Pulmonary artery endothelial cell (primary cell): ENCODE results near the gene EFEMP2. TPM values are rescaled to one million over a fixed set of nuclear protein-coding genes. Genes with fewer than 3 reads are reported as not detected.
A peak's percentile ranks its signal among the peaks of the same experiment; 100 is the strongest.
"Not testable (repeated sequence)": the region's sequence is repeated elsewhere in the genome, so short reads cannot be mapped to it uniquely, and the experiment has no call there.

Experiments used
- DNase-seq: peaks from one replicate; pipeline ENCODE4 v3.0.0-alpha.2; 2011; ENCODE audit warnings: low read depth, low spot score
- total RNA-seq: library from RNA; depleted of rRNA; stranded (reverse); fragments of >200 nt; gene quantifications from 2 replicates; pipeline ENCODE4 v1.2.3, GENCODE V29; 2014

Gene EFEMP2
- total RNA-seq, 1 donor from 2014 or later, result 32.8 TPM

DNA sequence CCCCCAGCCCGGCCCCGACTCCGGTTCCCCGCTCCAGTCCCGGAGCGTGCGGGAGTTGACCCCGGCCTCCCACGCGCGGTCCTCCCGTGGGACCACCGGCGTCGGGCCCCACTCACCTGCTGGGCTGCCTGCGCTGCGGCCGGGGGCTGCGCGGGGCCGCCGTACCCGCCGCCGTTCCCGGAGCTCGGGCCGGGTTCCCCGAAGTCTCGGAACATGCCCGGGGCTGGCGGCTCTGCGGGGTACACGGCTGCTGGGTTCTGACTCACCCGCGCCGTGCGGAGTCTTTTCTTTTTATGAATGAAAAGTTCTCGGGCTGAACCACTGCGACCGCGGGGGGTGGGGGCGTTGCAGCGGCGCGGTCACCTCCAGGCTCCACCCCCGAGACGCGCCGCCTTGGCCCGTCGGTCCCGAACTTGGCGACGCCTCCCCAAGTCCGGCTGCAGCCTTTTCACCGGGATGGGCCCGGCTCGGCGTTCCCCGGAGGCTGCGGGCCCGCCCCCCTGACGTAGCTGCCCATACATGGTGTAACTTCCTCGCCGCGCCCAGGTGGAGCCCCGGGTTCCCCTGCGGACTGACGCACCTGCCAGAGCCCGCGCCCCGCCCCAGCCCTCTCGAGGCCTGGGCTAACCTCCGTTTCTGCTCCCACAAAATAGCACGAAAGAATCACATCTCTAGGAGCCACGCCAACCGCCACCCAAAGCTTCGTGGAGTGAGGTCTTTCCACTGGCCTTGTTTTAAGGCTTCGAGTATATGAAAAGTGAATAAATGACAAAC lies 27.7 kb upstream of the EFEMP2 start, which contains the start of gene FOSL1:
Gene FOSL1, minus strand, starts transcription at position 264 of the 774 bp plus-strand sequence. Its CDS starts 49 bp downstream, at position 215.
- peak; percentile 84 for DNase-seq

DNA sequence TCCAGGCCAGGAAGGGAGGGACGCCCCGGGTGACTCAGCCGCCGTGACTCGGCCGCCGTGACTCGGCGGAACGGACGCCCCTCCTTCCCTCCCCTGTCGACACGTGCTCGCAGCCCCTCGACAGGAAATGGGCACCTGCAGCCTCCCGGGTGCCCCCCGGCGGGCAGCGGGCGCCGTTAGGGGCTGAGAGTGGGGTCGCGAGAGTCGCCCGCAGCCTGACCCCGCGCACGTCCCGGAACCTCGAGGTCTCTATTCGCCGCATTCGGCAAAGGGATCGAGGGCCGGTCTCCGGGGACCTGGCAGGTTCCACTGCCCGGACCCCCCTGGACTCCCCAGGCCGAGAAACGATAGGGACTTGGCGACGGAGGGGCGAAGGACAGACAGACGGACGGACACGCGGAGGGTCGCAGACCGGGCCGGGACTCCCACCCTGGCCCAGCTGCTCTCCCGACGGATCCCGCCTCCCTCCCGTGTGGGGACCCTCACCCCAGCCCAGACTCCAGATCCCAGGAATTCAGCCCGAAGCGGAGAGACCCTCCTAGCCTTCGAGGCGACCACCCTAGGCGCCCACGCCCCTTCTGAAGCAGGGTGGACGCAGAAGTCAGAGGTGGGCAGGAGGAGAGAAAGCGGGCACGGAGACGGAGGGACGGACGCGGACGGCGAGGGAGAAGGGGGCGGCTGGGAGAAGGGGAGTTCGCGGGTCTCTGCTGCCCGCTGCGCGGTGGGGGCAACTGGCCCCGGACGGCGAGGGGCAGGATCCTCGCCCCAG lies 26.9 kb upstream of the EFEMP2 start:
- no peak for DNase-seq

DNA sequence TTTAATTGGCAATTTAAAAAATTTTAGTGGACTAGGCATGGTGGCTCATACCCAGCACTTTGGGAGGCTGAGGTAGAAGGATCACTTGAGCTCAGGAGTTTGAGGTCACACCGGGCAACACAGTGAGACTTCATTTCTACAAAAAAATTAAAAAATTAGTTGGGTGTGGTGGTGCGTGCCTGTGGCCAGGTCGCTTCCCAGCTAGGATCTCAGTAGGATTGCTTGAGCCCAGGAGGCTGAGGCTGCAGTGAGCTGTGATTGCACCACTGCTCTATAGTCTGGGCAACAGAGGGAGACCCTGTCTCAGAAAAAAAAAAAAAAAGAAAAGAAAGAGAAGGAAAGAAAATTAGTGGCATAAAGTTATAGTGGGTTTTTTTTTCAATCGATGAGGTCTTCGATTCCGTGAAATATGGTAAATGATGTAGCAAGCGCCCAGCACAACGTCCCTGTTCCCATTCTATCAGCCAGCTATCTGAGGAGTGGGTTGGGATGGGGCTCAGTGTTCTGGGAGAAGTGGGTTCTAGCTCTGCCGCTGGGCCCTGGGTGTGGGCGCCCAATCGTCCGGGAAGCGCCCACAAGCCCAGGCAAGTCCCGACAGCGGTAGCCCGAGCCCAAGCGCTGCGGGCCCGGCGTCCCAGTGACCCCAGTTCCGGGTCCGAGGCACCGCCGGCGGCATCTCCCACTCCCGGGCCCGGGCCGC lies 26.2 kb upstream of the EFEMP2 start:
- DNase-seq, result no peak

DNA sequence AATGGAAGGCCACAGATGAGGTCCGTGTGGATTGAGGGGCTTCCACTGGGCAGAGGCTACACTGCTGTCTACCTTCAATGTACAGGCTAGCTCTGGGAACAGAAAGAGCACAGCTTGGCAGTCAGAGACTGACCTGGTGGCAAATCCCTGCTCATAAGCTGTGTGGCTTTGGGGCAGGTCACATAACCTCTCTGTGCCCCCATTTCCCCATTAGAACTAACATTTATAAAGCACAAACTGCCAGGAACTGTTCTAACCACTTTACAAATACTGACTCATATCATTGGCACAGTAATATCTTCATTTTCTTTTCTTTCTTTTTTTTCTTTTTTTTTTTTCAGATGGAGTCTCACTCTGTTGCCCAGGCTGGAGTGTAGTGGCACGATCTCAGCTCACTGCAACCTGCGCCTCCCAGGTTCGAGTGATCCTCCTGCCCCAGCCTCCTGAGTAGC lies 24.4 kb upstream of the EFEMP2 start:
- no peak for DNase-seq

DNA sequence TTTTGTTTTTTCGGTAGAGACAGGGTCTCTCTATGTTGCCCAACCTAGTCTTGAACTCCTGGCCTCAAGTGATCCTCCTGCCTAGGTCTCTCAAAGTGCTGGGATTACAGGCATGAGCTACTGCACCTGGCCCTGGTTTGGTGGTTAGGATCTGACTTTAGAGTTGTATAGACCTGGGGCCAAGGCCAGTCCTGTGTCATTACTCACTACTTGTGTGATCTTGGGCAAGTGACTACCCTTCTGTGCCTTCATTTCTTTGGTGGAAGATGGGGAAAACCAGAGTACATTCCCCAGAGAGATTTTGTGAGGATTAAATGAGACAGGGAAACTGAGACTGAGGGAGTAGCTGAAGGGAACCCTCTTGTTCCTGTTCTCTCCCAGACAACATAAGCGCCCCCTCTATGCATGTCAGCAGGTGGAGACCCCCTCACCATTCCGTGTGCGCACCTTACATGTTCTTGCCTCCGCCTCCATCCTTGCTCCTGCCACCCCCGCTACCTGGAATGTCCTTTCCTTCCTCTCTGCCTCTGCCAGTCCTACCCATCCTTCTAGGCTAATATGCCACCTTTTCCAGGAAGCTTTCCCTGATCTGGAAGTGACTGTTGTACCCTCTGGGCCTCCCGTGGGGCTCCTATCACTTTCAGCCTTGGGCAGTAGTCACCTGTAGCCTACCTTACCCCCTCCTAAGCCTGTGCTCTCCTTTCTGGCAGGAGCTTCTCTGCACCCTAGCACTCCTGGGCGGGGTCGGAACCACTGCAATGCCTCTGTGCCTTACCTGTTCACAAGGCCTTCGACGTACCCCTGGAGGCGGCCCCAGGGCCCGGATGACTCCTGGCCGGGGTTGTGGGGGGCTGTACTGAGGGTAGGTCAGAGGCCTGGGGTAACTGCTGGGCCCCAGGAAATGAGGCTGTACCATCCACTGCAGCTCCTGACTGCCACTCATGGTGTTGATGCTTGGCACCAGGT lies 23.7 kb upstream of the EFEMP2 start:
- DNase-seq, result no peak

DNA sequence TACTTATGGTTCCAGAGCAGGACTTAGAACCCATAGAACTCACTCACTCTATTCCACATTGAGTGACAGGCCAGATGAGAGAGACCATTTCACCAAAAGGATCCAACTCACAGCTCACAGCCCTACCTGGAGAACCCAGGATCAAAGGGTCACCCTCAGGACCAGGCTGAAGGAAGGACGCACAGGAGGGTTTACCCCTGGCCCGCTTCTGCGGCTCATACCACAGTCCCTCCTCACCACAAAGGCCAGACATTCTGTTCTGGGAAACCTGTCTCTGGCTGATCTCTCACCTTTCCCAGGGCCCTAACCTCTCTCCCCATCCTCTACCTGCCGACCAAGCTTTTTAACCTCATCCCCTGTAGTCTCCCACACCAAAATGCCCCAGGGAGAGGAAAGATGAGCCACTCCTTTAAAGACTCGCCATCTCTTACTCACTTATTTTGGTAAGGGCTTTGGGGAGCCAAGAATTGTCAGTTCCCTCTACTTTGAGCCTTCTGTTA lies 22.9 kb upstream of the EFEMP2 start:
- DNase-seq, result no peak

DNA sequence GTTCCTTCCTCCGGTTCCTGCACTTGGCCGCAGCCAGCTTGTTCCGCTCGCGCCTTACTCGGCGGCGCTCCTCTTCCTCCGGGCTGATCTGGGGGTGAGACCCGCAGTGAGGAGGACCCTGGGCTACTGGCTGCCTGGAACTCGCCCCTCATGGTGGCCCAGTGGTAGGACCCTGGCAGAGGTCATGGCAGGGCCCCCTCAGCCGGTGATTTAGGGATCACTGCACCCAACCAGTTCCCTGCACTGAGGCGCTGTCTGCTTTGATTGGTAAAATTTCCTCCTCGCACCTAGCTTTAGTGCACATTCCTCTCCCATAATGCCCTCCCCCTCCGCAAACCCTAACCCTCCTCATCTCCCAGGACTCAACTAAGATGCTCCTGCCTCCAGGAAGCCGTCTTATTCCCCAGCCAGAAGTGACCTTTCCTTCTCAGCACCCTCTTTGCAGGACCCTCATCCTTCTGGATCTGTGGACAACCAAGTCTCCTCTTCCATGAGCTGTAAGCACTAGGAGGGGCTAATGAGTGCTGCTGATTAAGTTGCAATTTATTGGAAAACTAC lies 21.5 kb upstream of the EFEMP2 start:
- no peak for DNase-seq

DNA sequence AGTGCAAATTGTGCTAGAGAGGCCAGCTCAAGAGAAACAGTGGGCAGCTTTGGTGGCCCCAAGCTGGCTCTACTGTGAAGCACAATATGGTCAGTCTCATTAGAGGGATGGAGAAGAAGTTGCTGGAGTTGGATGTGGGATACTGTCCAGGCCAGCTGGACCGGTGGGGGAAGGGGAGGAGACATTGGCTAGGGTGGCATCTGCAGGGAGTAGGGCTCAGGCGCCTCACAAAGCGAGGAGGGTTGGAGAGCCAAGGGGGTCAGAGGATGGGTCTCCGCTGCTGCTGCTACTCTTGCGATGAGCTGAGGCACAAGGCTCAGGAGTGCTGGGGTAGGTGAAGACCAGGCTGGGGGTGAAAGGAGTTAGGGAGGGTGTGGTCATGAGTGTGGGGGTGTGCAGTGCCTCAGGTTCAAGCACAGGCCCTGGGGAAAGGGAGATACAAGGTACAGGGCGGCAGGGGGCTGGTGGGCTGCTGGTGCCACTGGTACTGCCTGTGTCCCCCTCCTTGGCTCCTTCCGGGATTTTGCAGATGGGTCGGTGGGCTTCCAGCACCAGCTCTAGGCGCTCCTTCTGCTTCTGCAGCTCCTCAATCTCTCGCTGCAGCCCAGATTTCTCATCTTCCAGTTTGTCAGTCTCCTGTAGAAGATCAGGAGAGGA lies 20.2 kb upstream of the EFEMP2 start:
- DNase-seq, result no peak

DNA sequence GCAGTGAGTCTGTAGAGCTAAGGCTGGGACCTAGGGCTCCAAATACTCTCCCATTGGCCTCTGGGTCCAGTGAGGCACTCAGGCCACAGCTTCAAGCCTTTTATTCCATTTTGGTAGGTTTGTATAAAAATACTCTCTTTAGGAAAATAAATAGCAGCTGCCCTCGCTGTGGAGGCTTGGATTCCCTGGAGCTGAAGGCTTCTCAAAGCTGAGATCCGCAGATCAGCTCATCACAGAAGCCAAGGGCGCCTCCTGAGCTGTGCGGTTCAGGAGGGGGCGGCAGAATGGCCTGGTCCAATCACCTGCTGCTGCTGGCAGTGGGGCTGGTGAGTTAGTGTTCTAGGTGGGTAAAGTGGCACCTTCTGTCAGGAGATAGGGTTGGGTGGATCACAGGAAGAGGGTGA lies 19.5 kb upstream of the EFEMP2 start:
- not testable (repeated sequence) for DNase-seq

DNA sequence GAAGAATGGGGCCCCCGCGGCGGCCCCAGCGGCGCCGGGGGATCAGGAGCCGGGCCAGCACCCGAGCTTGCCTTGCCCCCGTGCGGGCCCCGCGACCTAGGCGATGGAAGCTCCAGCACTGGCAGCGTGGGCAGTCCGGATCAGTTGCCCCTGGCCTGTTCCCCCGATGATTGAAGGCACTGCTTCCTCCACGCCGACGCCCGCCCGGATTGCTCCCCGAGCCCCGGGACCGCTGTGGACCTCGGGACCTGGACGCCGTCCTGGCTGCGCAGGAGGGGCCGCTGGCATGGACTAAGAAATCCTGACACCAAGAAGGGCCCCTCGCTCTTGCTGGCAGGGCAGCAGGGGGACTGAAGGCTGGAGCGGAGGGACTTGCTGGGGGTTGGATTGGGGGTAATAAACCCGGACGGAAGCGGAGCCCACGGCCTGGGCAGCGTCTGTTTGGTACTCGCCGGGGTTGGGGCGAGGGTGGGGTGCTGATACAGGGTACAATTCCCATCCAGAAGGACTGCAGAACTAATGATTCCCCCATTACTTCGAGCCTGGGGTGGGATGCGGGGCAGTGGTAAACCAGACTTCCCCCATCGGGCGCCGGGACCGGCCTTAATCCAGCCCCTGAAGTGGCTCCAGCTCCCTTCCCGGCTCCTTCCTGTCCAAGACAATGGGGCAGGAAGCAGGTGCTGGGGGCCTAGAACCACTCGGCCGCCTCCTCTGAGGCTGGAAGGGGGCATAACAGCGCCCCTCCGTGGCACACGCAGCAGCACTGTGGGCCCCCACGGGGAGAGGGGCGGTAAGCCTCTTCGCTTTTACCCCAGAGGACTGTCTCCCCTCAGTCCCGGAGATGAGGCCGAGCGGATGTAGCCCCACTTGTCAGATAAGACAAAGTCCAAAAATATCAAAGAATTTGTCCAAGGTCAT lies 18.9 kb upstream of the EFEMP2 start:
- peak; percentile 76 for DNase-seq

DNA sequence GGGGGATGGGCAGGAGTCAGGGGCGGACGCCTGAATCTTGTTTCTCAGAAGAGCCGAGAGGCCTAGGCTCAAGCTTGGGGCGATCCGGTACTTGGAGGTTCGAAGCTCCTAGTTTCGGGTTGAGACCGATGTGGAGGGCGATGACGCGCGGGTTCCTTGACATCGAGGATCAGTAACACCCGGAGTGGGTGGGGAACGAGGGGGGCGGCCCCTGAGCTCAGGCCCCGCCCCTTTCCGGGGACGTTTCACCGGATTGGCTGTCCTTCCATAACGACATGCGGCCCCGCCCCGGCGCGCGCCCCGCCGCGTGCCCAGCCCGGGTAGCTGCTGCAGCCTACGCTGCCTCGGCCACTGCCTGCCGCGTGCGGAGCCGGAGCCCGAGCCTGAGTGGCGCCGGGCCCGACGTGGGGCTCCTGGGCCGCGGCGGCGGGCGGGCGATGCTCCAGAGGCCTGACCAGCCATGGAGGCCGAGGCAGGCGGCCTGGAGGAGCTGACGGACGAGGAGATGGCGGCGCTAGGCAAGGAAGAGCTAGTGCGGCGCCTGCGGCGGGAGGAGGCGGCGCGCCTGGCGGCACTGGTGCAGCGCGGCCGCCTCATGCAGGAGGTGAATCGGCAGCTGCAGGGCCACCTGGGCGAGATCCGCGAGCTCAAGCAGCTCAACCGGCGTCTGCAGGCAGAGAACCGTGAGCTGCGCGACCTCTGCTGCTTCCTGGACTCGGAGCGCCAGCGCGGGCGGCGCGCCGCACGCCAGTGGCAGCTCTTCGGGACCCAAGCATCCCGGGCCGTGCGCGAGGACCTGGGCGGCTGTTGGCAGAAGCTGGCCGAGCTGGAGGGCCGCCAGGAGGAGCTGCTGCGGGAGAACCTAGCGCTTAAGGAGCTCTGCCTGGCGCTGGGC lies 18.0 kb upstream of the EFEMP2 start, which contains the start of gene CCDC85B:
Gene CCDC85B, plus strand, starts transcription at position 350 of the 895 bp plus-strand sequence. Its CDS starts 111 bp downstream, at position 461.
- peak; percentile 78 for DNase-seq

DNA sequence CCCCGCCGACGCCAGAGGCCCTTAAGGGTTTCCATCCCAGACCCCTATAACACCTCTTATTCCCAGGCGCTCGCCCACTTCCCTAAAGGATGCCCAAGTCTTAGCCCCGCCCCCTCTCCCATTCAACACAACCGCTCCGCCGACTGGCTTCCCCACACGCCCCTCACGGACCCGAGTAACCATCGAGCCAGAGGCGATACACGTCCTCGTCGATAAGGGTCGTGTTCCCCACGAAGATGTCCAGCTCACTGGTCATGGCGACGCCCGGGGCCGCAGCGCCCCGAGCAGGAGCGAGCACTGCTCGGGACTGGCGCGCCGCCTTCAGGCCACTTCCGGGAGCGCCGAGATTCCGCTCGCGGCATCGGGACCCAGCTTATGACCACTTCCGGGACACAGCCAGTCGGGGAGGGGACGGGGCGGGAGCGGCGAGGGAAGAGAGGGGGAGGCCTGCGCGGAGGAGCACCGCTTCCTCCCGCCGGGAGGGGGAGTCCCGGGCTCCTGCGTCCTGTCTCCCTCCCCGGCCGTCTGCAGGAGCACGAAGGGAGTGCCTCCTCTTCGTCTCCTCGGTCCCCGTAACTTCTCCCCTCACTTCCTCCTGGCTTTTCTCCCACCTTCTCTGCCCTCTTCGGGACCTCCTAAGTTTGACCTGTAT lies 15.7 kb upstream of the EFEMP2 start, which contains the start of gene FIBP:
Gene FIBP, minus strand, starts transcription at position 309 of the 652 bp plus-strand sequence. Its CDS starts 53 bp downstream, at position 256.
- peak; percentile 91 for DNase-seq

DNA sequence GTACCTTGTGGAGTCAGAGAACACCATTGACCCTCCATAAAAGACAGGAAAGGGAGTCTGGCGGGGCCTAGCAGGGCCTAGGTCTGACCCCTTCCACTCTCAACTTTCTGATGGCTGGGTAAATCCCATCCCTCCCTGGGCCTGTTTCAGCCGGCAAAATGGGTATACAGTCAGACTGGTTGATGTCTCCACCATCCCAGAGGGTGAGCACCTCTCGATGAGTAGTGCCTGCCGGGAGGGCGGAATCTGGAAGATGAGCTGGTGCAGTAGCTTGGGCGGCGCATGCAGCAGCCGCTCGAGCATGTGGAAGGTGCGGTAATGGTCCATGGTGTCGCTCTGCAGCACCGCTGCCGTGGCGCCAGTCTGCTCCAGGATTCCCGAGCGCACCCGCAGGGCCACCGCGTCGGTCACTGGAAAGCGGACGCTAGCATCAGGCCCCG lies 15.1 kb upstream of the EFEMP2 start:
- no peak for DNase-seq

DNA sequence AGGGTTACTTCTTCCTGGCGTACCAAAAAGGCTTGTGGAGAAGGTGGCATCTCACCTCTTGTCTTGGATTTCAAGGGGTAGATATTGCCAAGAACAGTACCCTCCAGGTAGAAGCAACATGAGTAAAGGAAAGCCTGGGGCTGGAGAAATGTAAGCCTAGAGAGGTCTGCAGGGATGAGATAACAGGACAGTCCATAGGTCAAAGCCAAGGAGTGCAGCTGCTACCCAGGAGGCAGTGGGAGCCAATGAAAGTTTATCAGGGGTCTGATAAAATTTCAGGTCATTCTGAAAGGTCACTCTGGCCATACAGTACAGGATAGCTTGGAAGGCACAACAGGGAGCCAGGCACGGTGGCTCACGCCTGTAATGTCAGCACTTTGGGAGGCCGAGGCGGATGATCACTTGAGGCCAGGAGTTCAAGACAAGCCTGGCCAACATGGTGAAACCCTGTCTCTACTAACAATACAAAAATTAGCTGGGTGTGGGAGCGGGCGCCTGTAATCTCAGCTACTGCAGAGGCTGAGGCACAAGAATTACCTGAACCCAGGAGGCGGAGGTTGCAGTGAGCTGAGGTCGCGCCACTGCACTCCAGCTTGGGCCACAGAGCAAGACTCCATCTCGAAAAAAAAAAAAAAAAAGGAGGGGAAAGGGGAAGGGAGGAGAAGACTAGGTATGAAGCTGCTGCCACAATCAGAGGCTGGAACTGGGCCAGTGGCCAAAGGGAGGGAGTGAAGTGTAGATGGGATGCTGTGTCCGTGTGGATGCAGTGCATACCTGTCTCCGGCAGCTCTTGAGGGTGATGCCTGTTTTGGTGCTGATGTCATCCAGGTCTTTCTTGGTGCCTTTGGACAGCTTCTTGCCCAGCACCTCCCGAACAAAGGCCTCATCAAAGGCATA lies 14.5 kb upstream of the EFEMP2 start:
- no peak for DNase-seq

DNA sequence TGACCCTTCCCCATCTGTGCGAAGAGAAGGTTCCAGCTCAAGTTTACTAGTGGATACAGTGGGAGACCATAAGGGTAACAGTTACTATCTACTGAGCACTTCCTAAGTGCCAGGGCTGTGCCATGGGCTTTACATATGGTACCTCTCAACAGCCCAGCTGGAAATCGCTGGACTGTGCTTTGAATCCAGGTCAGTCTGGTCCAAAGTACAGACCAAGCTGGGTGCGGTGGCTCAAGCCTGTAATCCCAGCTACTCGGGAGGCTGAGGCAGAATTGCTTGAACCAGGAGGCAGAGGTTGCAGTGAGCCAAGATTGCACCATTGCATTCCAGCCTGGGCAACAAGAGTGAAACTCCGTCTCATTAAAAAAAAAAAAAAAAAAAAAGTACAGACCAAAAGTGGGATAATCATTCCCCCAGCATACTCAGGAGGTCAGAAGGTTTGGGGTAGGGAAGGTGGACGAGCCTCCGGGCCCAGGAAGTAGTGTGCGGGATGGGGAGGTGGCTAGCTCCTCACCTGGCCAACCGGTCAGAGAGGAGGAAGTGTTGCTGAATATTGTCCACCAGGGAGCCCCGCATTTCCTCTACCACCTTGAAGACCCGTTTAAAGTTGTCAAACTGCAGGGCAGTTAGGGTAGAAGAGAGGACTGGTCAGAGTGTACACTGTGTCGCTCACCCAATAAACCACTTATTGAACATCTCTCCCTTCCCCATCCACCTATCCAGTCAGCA lies 13.4 kb upstream of the EFEMP2 start:
- DNase-seq, result no peak
